GM23248 (cell line): ENCODE measurements around the gene PLCB1.

Experiments used
- EZH2 ChIP-seq: fragments of 200-600 bp; sonication (generic); IDR thresholded peaks from 2 replicates; pipeline ENCODE4 v1.6.1; 2018; ENCODE audit warnings: antibody characterized with exemption, mild to moderate bottlenecking; ENCODE audit not compliant: insufficient read depth, poor library complexity, severe bottlenecking
- EZH2phosphoT487 ChIP-seq: fragments of 200-600 bp; sonication (generic); IDR thresholded peaks from 2 replicates; pipeline ENCODE4 v1.6.1; 2018; ENCODE audit warnings: antibody characterized with exemption, moderate library complexity, mild to moderate bottlenecking, low read depth; ENCODE audit not compliant: insufficient read depth

GRCh38 chr20:8690074-8690473, 558.0 kb downstream of the PLCB1 start:
- TF ChIP-seq EZH2phosphoT487 (no peak), EZH2 (no peak)
